ENCODE data around the gene KCNK13. TPM values are rescaled to one million over a fixed set of nuclear protein-coding genes. Genes with fewer than 3 reads are reported as not detected.
"Not testable (repeated sequence)": the region's sequence is repeated elsewhere in the genome, so short reads cannot be mapped to it uniquely, and the experiment has no call there.

KCNK13 gene
- total and polyA plus RNA-seq, 2 experiments from 2014 or later: not detected

DNA sequence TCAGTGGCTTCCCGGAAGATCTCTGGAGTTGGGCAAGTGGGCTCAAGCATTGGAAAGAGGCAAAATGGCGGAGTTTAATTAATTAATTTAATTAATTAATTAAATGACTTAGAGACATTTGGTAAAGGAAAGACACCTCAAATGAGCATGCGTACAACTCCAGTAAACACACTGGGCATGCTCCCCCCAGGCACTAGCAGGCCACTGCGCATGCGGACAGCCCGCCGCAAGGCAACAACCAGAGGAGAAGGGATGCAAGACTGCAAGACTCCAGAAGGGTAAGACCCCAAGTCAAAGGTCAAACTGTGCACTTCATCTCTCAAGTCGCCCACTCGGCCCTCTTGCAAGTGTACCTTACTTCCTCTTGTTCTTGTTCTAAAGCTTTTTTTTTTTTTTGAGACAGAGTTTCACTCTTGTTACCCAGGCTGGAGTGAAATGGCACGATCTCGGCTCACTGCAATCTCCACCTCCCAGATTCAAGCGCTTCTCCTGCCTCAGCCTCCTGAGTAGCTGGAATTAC, 136.8 kb downstream of the KCNK13 start:
- Histone ChIP-seq H3K9ac (no peak overlapping the region), H3K27me3 (replicated peaks; ENCODE audit: insufficient read depth) (peaks cover 22% of the 10 kb centered on the region), H2AFZ (no peak overlapping the region), H3K4me3 (no peak overlapping the region), H3K79me2 (ENCODE audit: insufficient read depth) (no peaks in the 10 kb centered on the region), H4K20me1 (ENCODE audit: insufficient read depth) (no peaks in the 10 kb centered on the region), H3F3A (ENCODE audit: insufficient read depth) (no peaks in the 10 kb centered on the region), H3K9me3 (ENCODE audit: low read depth) (no peaks in the 10 kb centered on the region), H3K27ac (no peak overlapping the region), H3K4me1 (ENCODE audit: insufficient read depth) (no peaks in the 10 kb centered on the region), H3K4me2 (ENCODE audit: unreplicated experiment) (no peak overlapping the region), H3K36me3 (ENCODE audit: low read depth) (no peaks in the 10 kb centered on the region), H3K9me2 (ENCODE audit: insufficient read depth) (no peaks in the 10 kb centered on the region)
- in situ Hi-C loops (cut with MboI): no loop called here
- no peak for DNase-seq
- TF ChIP-seq EZH2 (IDR thresholded peaks at IDR 0.05; ENCODE audit: insufficient read depth, poor library complexity, severe bottlenecking) (no peak), EZH2phosphoT487 (IDR thresholded peaks at IDR 0.05; ENCODE audit: insufficient read depth, low read depth) (no peak)
- 68 to 72% methylated on average over 11 to 12 of the region's 12 CpGs for WGBS, 2 experiments (ENCODE audit: low coverage in 1 of 2, low lambda C conversion rate in 2 of 2, missing lambda C conversion rate in 2 of 2)

DNA sequence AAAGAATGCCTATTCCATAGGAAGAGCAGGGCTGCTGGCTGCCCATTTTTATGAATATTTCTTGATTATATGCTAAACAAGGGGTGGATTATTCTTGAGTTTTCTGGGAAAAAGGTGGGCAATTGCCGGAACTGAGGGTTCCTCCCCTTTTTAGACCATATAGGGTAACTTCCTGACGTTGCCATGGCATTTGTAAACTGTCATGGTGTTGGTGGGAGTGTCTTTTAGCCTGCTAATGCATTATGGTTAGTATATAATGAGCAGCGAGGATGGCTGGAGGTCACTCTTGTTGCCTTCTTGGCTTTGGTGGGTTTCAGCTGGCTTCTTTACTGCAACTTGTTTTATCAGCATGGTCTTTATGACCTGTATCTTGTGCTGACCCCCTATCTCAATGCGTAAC, 138.8 kb downstream of the KCNK13 start:
- peaks cover 16% of the 10 kb centered on the region for H3K27me3 ChIP-seq (replicated peaks; ENCODE audit: insufficient read depth)
- H3K4me3 ChIP-seq; H3K79me2 ChIP-seq (ENCODE audit: insufficient read depth); H2AFZ ChIP-seq; H3F3A ChIP-seq (ENCODE audit: insufficient read depth); in situ Hi-C loops (cut with MboI); H3K4me2 ChIP-seq (ENCODE audit: unreplicated experiment); H3K4me1 ChIP-seq (ENCODE audit: insufficient read depth); H4K20me1 ChIP-seq (ENCODE audit: insufficient read depth); H3K9me2 ChIP-seq (ENCODE audit: insufficient read depth); H3K9ac ChIP-seq; H3K36me3 ChIP-seq (ENCODE audit: low read depth); H3K27ac ChIP-seq; H3K9me3 ChIP-seq (ENCODE audit: low read depth); DNase-seq: not testable (repeated sequence)
- WGBS, 2 experiments (ENCODE audit: low coverage in 1 of 2, low lambda C conversion rate in 2 of 2, missing lambda C conversion rate in 2 of 2): 30 to 31% methylated on average over 4 of the region's 4 CpGs

DNA sequence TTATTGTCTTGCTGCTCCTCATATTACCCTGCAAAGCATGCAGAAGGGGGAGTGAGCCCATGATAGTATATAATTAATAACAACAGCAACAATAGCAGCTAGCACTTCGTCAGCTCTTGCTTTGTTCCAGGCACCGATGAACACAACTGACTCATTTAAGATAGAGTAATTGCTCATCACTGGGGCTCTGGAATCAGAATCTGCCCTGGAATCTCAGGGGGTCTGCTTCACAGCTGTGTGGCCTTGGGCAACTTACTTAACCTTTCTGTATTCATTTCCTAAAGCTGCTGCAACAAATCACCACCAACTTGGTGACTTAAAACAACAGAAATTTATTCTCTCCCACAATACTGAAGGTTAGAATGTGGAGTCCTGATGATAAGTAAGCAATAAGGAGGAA, 139.6 kb downstream of the KCNK13 start:
- in situ Hi-C loops (cut with MboI): no loop called here
- no peak overlapping the region for H3K4me3 ChIP-seq
- no peak overlapping the region for H3K9ac ChIP-seq
- H3K4me2 ChIP-seq (ENCODE audit: unreplicated experiment): no peak overlapping the region
- no peaks in the 10 kb centered on the region for H3K4me1 ChIP-seq (ENCODE audit: insufficient read depth)
- TF ChIP-seq EZH2 (IDR thresholded peaks at IDR 0.05; ENCODE audit: insufficient read depth, poor library complexity, severe bottlenecking) (no peak), EZH2phosphoT487 (IDR thresholded peaks at IDR 0.05; ENCODE audit: insufficient read depth, low read depth) (no peak)
- no peaks in the 10 kb centered on the region for H3K9me3 ChIP-seq (ENCODE audit: low read depth)
- H2AFZ ChIP-seq: no peak overlapping the region
- no peak overlapping the region for H3K27ac ChIP-seq
- H4K20me1 ChIP-seq (ENCODE audit: insufficient read depth): no peaks in the 10 kb centered on the region
- WGBS, 2 experiments (ENCODE audit: low coverage in 1 of 2, low lambda C conversion rate in 2 of 2, missing lambda C conversion rate in 2 of 2): 57 to 66% methylated on average over 2 of the region's 2 CpGs
- no peaks in the 10 kb centered on the region for H3F3A ChIP-seq (ENCODE audit: insufficient read depth)
- no peaks in the 10 kb centered on the region for H3K9me2 ChIP-seq (ENCODE audit: insufficient read depth)
- DNase-seq: no peak
- H3K79me2 ChIP-seq (ENCODE audit: insufficient read depth): no peaks in the 10 kb centered on the region
- no peaks in the 10 kb centered on the region for H3K36me3 ChIP-seq (ENCODE audit: low read depth)
- peaks cover 14% of the 10 kb centered on the region for H3K27me3 ChIP-seq (replicated peaks; ENCODE audit: insufficient read depth)

DNA sequence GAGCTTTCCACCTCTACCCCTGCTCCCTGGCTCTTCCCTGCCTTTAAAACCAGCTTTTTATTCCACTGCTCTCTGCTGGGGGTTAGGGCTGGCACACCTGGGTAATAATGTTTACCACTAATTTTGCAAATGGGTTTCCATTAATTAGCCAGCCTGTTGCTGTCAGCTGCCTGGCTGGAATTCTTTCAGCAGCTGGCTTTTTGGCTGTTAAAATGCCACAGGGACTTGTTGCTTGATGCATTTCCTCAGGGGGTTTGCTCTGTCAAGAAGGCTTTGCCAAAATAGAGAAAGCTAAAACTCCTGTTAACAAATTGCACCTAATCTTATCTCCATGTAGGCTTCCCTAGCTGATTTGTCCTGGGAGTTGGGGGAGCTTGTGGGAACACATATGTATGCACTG, 142.7 kb downstream of the KCNK13 start:
- TF ChIP-seq EZH2phosphoT487 (IDR thresholded peaks at IDR 0.05; ENCODE audit: insufficient read depth, low read depth) (no peak), EZH2 (IDR thresholded peaks at IDR 0.05; ENCODE audit: insufficient read depth, poor library complexity, severe bottlenecking) (no peak)
- no peak for DNase-seq

DNA sequence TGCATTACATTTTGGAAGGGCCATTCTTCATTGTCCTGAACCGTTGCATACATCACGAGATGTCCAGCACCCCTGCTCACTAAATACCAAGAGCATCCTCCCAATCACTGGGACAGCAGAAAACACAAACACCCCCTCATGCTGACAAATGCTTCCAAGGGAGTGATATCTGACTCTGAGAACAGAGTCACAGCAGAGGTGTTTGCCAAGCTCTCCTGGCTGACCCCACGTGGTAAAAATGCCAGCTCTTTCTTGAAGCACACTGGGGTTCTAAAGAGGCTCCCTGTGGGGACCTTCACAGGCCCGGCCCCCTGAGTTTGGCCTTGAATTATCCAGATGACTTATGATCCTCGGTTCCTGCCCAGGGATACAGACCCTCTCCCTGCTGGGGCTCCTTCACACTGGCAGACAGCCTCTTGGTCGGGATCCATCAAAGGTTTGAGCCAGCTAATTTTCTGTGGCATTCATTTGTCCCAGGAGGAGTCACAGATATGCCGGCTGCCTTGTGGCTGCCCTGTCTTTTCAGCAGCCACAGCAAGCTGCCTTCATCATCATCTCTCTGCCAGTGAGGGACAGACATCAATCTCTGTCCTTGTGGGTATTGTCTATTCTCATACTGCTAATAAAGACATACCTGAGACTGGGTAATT, 151.4 kb downstream of the KCNK13 start:
- 26 to 29% methylated on average over 7 of the region's 7 CpGs for WGBS, 2 experiments (ENCODE audit: low coverage in 1 of 2, low lambda C conversion rate in 2 of 2, missing lambda C conversion rate in 2 of 2)
- Histone ChIP-seq H3K79me2 (ENCODE audit: insufficient read depth) (no peaks in the 10 kb centered on the region), H3K9me3 (ENCODE audit: low read depth) (no peaks in the 10 kb centered on the region), H3K4me3 (no peak overlapping the region), H3K4me2 (ENCODE audit: unreplicated experiment) (no peak overlapping the region), H4K20me1 (ENCODE audit: insufficient read depth) (no peaks in the 10 kb centered on the region), H3K27ac (no peak overlapping the region), H3K9ac (no peak overlapping the region), H3K27me3 (replicated peaks; ENCODE audit: insufficient read depth) (peaks cover 4% of the 10 kb centered on the region; the same call in 1 of the 2 replicates), H3K36me3 (ENCODE audit: low read depth) (no peaks in the 10 kb centered on the region), H3F3A (ENCODE audit: insufficient read depth) (no peaks in the 10 kb centered on the region), H3K4me1 (ENCODE audit: insufficient read depth) (no peaks in the 10 kb centered on the region), H3K9me2 (ENCODE audit: insufficient read depth) (no peaks in the 10 kb centered on the region), H2AFZ (no peak overlapping the region)
- DNase-seq: no peak
- TF ChIP-seq EZH2phosphoT487 (IDR thresholded peaks at IDR 0.05; ENCODE audit: insufficient read depth, low read depth) (no peak), EZH2 (IDR thresholded peaks at IDR 0.05; ENCODE audit: insufficient read depth, poor library complexity, severe bottlenecking) (no peak)
- in situ Hi-C loops (cut with MboI): no loop called here

More for the DNA sequence above, 142.7 kb downstream of the KCNK13 start:
- H2AFZ ChIP-seq: no peak overlapping the region
- H3K9me3 ChIP-seq (ENCODE audit: low read depth): no peaks in the 10 kb centered on the region
- no peaks in the 10 kb centered on the region for H4K20me1 ChIP-seq (ENCODE audit: insufficient read depth)
- H3F3A ChIP-seq (ENCODE audit: insufficient read depth): no peaks in the 10 kb centered on the region
- no peaks in the 10 kb centered on the region for H3K79me2 ChIP-seq (ENCODE audit: insufficient read depth)
- no peaks in the 10 kb centered on the region; the same call in 1 of the 2 replicates for H3K27me3 ChIP-seq (replicated peaks; ENCODE audit: insufficient read depth)
- H3K9me2 ChIP-seq (ENCODE audit: insufficient read depth): no peaks in the 10 kb centered on the region
- in situ Hi-C loops (cut with MboI): no loop called here
- no peak overlapping the region for H3K27ac ChIP-seq
- no peaks in the 10 kb centered on the region for H3K4me1 ChIP-seq (ENCODE audit: insufficient read depth)
- H3K9ac ChIP-seq: no peak overlapping the region
- H3K4me2 ChIP-seq (ENCODE audit: unreplicated experiment): no peak overlapping the region
- no peak overlapping the region for H3K4me3 ChIP-seq
- no peaks in the 10 kb centered on the region for H3K36me3 ChIP-seq (ENCODE audit: low read depth)
